T-helper 9 cell (primary cell): Measurements from ENCODE around the gene CRACR2B.

Experiments
- DNase-seq: peaks from one replicate; pipeline ENCODE4 v3.0.0-alpha.2; 2020

Gene CRACR2B

DNA sequence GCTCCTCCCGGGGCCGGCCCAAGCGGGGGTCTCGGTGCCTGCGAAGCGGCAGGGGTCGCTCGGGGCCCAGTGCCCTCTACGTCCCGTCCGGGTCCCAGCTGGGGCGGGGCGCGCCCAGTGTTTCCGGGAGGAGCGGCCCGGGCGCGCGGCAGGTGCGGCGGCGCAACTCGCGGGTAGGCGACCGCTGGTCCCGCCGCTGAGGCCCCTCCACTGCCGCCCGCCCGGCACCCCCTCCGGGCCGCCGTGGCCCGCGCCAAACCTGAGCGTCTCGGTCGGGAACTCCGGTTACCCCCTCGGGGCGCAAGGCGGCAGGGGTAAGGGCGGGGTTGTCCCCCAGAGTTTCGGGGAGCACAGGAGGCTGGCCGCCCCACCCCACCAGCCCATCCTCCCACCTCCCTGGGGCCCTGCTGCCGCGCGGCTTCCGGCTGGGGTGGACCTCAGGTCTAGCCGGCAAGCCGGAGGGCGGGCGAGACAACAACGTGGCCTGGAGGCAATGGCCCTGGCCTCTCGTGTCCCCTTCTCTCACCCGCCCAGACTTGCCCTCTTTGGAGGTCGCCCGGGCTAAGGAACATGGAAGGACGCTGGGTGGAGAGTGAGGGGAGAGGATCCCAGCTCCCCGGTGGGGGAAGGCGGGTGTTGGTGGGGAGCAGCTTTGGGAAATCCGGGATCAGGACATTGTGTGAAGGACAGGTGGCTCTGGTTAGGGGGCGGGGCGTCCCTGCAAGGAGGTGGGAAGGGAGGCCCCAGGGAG lies 398 bp upstream of the CRACR2B start:
- DNase-seq, result no peak

DNA sequence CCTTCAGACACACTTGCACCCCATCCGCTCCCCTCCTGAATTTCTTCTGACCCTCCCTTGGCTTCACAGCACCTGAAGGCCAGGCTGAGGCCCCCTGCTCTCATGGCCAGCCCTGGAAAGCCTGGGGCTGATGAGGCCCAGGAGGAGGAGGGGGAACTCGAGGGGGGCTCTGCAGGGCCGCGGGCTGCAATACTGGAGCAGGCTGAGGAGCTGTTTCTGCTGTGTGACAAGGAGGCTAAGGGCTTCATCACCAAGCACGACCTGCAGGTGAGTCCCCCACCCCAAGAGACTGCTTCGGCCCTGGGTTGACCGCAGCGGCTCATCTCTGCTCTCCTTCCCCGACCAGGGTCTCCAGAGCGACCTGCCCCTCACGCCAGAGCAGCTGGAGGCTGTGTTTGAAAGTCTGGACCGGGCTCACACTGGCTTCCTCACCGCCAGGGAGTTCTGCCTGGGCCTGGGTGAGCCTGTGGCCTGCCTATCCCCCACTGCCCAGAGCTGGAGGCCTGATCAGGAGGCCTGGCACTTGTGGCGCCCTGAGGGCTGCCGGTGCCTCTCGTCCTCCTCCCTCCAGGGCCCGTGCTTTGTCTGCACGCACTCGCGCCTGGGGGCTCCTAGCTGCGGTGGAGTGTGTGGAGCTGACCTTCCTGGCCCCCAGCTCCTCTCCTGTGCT lies 922 bp downstream of the CRACR2B start:
- DNase-seq, result no peak

- no peak for DNase-seq
These were observed 1.6 kb downstream of the CRACR2B start for GRCh38 chr11:829176-829846.

DNA sequence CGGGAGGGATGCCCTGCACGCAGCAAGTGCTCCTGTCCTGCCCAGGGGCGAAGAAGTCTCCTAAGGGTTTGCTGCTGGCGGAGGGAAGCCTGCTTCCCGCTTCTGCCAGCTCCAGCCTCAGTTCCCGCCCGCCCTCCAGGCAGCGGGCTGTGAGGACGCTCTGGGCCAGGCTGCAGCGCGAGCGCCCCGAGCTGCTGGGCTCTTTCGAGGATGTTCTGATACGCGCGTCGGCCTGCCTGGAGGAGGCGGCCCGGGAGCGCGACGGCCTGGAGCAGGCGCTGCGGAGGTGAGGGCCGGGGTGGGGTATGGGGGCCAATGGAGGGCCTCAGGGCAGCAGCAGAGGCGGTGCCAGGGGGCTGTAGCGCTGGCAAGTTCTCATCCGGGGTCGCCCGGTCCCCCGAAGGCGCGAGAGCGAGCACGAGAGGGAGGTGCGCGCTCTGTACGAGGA lies 2.2 kb downstream of the CRACR2B start:
- no peak for DNase-seq

- DNase-seq, result peak; percentile 46
These were observed 2.8 kb downstream of the CRACR2B start for GRCh38 chr11:830295-831117.

GRCh38 chr11:831118-831864 lies 3.6 kb downstream of the CRACR2B start:
- no peak for DNase-seq

DNA sequence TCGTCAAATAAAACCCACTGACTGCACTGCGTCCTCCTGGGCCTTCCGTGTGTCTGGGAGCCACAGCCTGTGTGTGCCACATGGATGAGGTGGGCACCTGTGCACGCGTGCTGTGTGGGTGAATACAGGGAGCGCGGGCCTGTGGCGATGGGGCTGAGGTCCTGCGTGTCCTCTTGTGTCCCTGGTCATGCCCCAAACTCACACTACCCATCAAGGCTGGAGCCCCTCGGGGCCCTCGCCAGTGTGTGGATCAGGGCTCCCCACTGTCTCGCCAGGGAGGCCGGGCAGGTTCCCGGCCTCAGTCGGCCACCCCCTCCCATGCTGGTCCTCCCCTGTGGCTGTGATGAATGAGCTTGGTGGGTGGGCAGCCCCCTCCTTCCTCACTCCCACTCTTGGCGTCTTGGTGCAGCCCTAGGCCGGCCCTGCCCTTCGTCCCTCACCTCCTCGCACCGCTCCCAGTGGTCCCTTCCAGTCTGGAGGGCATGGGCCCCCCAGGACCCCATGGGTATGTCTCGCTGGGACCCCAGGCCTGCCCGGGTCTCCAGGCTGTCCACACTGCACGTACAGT lies 4.3 kb downstream of the CRACR2B start:
- no peak for DNase-seq

- DNase-seq, result no peak
These were observed 4.9 kb downstream of the CRACR2B start, which contains the start of gene CD151 for GRCh38 chr11:832529-833113. TSS of gene CD151 (plus strand) at chr11:832952. CDS start at chr11:836070, 3,118 bp downstream.

GRCh38 chr11:833114-833791 lies 5.5 kb downstream of the CRACR2B start:
- peak; percentile 46 for DNase-seq

- DNase-seq, result no peak
These were observed 6.2 kb downstream of the CRACR2B start for GRCh38 chr11:833849-834311.

DNA sequence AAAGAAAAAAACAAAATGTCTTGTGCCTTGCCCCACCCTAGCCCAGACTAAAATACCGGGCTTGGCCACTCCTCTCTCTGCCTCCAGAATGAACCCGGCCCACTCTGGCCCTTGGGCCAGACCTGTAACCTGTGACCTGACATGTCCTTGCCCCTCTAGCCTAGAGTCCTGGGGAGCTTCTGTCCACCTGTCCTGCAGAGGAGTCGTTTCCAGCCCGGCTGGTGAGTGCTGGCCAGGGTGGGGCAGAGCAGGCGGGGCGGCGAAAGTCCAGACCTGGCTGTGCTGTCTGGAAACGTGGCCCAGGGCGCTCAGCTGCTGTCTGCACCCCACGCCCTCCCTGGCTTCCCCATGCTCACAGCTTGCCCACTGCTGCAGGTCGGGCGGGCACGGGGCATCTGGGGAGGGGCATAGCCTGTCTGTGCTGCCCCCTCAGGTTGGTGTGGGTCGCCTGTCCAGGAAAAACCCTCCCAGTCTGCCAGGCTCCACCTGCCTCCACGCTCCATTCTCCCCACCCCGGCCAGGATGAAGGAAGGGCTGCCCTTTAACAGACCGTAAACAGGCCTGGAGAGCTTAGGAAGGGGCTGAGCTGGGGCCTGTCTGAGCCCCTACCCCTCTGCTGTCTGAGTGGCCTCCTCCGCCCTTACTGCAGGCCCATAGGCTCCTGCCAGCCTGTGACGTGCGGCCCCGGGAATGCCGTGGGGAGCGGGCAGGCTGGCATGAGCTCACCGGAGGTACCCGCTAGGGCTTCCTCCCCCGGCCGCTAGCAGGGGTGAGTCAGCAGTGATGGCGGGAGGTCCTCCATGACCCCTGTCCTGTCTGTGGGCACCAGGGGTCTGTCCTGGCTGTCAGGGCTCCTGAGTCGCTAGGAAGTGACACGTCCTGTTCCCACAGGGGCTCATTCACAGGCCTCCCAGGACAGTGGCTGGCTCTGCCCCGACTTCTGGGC lies 6.9 kb downstream of the CRACR2B start:
- no peak for DNase-seq

DNA sequence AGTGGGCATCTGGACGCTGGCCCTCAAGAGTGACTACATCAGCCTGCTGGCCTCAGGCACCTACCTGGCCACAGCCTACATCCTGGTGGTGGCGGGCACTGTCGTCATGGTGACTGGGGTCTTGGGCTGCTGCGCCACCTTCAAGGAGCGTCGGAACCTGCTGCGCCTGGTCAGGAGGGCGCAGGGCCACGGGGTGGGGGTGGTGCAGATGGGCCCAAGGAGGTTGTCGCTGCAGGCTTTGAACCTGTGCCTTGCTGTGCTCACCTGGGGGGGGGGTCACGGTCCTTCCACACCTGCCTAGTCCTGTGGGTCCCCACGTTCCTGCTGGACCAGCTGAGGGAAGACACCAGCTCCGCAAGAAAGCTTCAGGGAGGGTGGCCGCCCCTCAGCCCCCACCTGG lies 8.6 kb downstream of the CRACR2B start:
- DNase-seq, result no peak

- no peak for DNase-seq
These were observed 9.0 kb downstream of the CRACR2B start for GRCh38 chr11:836700-837099.

- no peak for DNase-seq
These were observed 9.7 kb downstream of the CRACR2B start for GRCh38 chr11:837189-837989.

GRCh38 chr11:837990-838307 lies 10.2 kb downstream of the CRACR2B start:
- no peak for DNase-seq

GRCh38 chr11:838441-839279 lies 10.9 kb downstream of the CRACR2B start:
- DNase-seq, result no peak

DNA sequence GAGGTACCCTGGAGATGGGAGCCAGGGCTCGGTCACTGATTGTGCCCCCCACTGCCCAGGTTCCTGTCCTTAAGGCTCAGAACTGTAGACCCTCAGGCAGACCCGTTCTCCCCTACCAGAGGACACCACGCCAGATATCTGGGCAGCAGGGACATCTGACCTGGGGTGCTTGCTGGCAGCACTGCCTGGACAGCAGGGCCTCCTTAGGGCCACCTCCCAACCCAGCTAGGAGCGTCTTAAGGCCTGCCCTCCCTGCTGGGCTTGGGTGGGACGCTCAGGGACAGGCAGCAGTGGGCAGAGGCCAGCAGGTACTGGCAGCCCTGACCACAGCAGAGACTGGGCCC lies 11.5 kb downstream of the CRACR2B start:
- DNase-seq, result no peak
